NCI-H2227 treated with DMSO at 0.1 percent for 48 hours (cell line): Measurements from ENCODE around the gene SYNE1.
"Not testable (repeated sequence)": the region's sequence is repeated elsewhere in the genome, so short reads cannot be mapped to it uniquely, and the experiment has no call there.

Source experiments
- DNase-seq: peaks from one replicate; lab custom pipeline; 2025; lab: John Stamatoyannopoulos, UW

SYNE1 gene

DNA sequence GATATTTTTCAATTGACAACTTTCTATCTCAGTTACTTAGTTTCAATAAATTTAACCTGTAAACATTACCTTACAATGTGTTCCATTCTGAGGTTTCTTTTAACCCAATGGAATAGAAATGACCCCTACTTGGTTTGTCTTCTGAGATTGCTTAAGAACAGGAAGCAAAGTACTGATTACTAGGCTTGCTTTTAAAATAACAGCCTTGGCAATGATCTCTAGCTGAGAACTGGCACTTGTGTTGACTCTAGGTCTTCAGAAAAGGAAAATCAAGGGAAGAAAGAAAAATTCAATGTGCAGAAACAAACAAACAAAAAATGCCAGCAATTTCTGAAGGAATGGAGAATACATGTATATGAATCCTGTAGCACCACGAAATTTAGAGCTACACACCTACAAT is 66.1 kb downstream of the SYNE1 start:
- no peak for DNase-seq

DNA sequence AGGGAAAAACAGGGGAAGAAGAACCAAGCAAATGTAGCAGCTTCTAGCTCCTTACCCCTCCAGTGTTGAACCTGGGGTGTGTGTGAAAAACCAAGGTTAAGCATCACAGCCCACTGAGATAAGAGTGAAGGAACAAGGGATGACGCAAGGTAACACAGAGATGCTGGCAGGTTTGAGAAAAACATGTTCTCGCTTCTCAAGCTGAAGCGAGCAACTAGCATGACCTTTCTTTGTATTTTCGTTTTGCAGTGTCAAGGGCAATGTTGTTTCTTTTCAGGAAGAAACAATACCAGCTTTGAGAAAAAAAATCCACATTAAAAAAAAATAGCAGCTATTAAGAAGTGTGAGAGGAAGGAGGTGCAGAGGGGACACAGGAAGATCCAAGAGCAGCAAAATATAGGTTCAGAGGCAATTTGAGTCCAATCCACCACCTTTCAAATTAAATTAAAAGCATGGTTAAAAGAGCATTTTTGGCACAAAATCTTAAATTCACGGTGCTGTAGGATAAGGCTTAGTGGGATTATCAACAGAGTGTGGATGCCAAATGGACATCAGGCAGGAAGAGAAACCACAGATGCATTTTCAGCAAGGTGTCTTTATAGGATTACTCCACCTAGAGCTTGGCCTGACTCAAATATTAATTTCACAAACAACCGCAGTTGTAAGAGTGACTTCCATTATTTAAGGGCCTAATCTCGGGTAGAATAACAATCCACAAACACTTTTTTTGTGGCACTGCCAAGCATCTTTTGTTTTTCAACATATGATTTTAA is 70.9 kb downstream of the SYNE1 start:
- DNase-seq, result no peak

DNA sequence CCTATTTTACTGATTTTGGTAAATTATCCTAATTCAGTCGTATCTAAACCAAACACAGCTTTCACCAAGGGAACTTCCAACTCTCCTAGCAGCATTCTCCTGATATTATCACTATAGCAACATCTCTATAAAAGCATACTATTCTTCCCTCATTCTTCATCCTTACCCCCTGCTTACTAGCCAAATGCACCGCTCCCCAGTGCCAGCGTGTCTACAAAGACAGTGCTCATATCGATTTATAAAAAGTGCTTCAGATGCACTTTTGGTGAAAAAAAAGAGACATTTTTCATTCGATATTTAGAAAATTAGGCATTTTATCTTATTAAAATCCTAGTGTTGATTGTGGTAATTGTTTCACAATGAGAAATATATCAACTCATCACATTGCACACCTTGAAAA is 74.0 kb downstream of the SYNE1 start:
- DNase-seq, result no peak

DNA sequence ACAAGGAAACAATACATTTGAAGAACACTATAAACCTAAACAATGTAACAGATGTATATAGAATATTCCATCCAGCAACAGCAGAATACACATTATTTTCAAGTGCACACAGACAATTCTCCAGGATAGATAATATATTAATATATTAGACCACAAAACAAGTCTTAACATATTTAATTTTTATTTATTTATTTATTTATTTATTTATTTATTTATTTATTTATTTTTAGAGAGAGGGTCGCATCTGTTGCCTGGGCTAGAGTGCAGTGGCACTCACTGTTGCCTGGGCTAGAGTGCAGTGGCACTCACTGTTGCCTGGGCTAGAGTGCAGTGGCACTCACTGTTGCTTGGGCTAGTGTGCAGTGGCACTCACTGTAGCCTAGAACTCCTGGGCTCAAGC is 78.4 kb downstream of the SYNE1 start:
- not testable (repeated sequence) for DNase-seq

DNA sequence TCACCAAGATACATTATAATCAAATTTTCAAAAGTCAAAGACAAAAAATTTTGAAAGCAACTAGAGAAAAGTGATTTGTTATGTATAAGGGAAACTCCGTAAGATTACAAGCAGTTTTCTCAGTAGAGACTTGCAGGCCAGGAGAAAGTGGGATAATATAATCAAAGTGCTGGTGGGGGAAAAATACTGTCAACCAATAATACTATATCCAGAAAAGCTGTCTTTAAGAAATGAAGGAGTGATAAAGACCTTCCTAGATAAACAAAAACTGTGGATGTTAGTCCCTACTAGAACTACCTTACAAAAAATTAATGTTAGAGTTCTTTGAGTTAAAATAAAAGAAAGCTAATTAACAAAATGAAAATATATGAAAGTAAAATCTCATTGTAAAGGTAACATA is 79.7 kb downstream of the SYNE1 start:
- no peak for DNase-seq

DNA sequence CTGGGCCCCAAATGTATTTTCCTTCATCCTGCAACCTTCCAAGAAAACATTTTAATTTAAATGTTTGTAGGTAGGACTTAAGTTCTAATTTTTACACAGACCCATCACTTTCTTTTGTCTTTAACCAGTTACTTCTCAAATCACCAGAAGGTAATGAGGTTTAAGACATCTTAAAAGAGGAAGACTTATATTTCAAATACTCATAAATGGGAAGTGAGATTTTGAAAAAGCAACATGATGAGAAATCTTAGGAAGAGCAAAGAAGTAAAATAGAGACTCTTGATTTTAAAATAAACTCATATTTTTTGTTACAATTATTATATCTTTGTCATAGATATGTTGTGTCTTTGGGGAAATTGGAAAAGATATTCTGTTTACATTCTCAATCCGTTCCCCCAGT is 82.3 kb downstream of the SYNE1 start:
- DNase-seq, result no peak

DNA sequence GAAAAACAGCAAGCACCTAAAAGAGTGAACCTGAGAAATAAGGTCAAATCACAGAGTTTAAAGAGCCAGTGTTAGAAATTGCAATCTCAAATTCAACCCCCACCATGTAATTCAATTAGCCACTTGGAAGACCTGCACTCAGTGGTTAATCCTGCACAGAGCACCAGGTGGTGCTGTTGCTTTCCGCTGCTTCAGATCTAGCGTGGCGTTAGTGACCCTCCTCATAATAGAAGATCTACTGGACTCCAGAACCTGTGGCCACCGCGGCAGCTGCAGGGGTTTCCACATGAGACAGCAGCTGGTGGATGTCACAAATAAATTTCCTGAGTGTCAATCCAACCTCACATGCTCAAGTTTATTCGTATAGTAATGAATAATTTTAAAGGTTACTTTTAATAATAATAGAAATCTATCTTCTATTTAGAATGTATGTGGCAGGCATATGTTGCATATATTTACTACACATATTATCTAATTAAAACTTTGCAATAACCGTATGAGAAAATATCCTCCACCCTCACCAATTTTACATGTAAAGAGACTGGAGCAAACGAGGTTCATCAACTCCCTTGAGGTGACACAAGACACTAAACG is 84.4 kb downstream of the SYNE1 start:
- no peak for DNase-seq

DNA sequence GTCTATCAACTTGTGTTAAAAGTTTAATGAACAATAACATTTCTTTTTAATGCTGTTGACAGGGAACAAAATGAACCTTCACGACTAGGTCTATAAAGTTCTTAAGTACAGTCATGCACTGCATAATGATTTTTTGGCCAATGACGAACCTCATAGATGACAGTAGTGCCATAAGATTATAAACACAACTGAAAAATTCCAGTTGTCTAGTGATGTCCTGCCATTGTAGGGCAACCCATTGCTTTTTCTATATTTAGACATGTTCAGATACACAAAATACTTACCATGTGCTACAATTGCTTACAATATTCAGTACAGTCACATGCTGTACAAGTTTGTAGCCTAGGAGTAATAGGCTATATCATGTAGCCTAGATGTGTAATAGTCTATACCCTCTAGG is 93.6 kb downstream of the SYNE1 start:
- DNase-seq, result no peak

DNA sequence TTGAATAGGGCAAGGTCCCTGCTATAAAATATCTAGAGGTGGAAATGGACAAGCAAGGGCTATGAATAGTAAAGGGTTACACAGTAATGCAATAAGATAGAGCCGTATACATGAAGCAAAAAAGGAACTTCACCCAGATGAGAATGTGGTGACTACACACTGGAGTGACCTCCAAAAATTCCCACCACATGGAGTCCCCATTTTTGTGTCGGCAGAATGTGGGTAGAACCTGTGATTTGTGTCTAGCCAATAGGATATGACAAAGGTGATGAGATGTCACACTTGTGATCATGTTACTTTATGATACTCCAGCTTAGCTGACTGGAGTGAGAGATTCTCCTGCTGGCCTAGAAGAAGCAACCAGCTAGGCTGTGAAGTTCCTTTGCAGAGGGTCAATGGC is 96.8 kb downstream of the SYNE1 start:
- DNase-seq, result no peak

DNA sequence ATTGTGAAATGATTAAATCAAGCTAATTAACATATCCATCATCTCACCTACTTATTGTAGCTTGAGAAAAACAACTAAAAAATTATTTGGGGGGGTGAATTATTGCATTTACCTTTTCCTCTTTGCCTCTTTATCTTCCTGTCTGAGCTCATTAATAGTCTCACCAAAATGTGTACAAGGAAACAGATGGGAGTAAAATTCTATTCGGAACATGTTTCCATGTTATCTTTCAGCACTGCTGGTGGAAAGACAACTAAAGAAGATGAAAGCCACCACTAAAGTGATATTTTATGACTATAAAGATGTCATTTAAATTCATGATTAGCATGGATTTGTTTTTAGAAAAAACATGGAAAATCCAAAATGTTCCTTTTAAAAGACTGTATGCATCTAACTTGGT is 102.6 kb downstream of the SYNE1 start:
- no peak for DNase-seq

DNA sequence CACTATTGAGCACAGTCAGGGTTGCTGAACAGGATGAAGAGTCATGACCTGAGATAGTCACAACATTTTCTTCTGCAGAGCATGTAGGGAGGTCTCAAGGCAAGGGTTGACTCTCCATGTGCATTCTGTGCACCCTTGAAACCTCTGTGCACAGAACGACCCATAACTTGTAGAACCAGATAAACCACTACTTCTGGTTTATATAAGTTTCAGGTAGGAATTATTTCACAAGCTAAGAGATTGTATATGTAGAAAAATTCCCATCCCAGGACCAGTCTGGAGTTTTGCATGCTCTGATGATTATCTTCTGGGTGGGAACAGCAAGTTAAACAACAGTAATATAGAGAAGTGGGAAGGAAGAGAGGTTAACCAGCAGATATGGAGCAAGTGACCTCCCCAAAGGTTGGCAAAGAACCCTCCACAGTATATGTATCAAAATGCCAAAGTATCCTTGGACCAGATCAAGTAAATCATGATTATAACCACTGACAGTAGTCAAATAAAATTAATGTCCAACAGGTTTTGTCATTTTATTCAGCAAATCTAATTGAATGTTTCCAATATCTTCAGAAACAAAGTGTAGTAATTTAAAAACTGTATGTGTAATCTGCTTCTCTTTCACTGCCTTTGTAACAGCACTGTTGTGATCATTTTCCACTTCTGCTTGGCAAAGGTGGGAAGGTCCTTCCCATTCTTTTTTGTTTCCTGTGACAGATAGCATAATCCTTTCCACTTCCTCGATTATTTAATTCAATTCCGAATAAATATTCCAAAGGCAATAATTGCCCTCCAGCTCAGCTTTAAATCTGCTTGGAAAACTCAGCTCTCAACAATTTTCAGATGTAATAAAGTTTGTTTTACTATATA is 104.4 kb downstream of the SYNE1 start:
- DNase-seq, result no peak

DNA sequence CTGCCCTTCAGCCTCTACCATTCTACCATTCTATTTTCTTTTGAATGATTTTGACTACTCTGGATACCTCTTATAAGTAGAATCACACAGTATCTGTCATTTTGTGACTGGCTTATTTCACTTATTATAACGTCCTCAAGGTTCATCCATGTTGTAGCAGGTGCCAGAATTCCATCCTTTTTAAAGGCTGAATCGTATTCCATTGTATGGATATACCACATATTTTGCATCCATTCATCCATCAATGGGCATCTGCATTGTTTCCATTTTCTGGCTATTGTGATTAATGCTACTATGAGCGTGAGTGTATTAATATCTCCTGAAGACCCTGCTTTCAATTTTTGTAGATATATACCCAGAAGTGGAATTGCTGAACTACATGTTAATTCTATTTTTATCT is 105.5 kb downstream of the SYNE1 start:
- DNase-seq, result no peak

DNA sequence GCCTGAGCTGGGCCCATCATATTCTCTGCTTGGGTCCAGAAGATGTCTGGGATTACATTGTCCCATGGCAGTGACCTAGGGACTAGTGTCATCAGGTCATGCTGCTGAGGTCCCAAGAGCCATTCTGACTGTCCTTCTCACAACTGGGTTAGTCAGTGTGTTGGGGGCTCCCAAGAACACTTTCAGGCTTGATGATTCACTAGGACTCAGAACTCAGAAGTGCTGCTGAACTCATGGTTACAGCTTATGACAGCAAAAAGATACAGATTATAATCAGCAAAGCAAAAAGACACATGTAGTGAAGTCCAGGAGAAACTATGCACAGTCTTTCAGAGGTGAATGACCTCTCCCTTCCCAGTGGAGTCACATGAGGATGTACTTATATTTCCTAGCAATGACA is 107.8 kb downstream of the SYNE1 start:
- DNase-seq, result no peak

DNA sequence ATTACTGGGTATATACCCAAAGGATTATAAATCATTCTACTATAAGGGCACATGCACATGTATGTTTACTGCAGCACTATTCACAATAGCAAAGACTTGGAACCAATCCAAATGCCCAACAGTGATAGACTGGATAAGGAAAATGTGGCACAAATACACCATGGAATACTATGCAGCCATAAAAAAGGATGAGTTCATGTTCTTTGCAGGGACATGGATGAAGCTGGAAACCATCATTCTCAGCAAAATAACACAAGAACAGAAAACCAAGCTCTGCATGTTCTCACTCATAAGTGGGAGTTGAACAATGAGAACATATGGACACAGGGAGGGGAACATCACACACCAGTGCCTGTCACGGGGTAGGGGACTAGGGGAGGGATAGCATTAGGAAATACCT is 123.0 kb downstream of the SYNE1 start:
- DNase-seq, result not testable (repeated sequence)

DNA sequence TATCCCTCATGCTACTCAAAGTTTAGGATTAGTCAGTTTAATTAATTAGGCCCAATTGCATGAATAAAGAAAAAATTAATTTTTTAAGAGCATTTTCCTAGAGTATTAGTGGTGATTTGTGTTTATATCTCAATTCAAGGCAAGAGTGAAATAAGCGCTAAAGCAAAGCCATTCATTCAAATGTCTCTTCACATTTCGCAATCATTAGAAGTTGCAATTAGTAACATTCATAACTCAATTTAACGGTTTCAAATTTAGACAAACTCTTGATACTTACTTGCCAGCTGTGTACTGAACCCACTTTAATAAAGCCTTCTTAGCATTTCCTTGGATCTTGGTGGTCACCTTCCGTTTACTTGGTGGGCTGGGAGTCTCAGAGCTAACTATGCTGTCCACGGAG is 127.2 kb downstream of the SYNE1 start:
- DNase-seq, result no peak

DNA sequence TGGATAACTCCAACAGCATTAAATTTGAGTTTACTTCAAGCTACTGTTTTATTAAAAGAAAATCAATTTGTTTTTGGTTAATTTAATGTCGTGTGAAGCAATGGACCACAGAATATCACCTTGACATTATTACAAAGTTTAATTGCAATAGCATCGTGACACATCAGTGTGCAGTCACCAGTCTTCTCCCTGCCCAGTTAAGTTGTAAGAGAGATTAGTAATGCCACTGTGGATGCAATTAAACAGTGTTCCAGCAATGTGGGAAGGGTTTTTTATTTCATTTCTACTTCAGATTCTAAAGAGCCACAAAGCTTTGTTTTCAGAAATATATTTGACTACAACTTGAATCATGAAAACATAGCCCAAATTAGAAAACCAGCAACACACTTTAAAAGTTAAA is 128.7 kb downstream of the SYNE1 start:
- DNase-seq, result no peak

DNA sequence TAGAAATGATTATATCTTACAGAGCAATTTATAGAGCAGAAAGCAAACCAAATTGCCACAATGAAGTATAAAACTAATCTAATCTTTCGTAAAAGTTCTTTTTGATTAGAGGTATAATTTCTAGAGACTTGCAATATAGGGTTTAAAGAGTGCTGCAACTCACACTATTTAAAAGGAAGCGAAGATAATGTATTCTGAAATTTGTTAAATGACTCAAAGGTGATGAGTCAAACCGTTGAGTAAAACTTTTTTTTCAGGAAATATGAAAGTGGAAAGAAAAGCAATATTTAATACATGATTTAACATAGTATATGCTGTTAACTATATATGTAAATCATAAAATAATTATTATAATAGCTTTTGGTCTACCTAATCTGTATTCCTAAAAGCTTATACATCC is 133.6 kb downstream of the SYNE1 start:
- DNase-seq, result no peak

DNA sequence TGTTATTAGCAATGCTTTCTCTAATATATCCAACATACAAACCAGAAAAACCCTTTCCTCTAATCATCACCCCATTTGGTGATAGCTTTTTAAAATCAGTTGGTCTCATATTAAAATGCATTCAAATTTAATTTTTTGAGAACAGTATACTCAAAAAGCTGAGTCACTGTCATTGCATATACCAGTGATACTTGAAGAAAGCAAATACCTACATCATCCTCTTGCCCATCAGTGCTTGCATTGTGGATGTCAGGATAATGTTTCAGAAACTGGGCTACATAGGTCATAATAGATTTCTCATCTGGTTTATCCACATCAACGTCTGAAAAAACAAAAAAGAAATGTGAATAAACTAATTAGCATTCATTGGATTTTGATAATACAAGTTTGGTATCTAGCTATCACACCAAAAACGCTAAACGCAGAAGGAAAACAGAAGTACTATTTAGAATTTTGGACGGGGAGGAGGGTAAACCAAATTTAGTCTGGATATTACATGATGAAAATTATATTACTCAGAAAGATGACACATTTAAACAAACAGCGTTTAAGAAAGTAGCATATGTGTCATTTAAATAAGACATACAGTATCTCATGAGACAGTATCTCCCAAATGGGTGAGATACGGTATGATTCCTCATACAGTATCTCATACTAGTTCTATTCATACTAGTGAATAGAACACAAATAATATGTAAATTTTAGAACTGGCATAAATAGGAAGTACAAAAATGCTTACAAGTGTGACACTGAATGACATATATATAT is 134.6 kb downstream of the SYNE1 start:
- DNase-seq, result no peak

DNA sequence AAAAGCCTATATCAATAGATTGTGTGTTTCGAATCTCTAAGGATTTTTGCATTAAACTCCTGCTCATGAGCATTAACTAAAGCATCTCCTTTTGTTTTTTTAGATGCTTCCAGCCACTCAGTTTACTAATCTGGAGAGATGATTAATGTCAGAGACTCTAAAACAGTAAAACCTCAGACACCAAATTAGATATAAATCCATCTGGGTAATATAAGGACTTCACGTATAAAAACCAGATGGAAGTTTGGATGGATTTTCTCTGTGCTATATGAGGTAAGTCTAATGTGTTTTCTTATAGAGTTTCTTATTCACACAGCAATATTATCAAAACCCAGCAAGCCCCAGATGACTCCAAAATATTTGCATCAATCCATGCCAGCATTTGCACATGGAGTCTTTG is 137.2 kb downstream of the SYNE1 start:
- no peak for DNase-seq

DNA sequence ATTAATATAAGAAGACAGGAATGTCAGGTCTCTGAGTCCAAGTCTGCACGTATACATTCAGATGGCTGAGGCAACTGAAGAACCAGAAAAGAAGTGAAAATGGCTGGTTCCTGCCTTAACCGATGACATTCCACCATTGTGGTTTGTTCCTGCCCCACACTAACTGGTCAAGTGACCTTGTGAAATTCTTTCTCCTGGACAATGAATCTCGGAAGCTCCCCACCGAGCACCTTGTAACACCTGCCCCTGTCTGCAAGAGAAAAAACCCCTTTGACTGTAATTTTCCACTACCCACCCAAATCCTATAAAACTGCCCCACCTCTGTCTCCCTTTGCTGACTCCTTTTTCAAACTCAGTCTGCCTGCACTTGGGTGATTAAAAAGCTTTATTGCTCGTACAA is 140.4 kb downstream of the SYNE1 start:
- DNase-seq, result no peak

DNA sequence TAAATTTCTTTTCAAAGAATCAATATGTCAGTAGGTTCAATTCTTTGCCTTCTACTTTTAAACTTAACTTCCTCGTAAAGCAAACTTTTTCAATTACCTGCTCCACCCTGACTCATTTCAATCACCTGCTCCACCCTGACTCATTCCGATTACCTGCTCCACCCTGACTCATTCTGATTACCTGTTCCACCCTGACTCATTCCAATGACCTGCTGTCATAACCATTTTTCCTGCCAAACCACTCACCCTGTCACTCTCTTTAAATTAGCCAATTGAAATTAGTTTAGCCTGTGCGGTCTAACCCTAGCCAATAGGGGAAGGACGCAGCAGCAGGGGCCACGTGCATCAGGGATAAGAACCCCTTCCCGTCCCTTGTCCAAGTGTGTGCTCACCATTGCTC is 141.7 kb downstream of the SYNE1 start:
- DNase-seq, result not testable (repeated sequence)

DNA sequence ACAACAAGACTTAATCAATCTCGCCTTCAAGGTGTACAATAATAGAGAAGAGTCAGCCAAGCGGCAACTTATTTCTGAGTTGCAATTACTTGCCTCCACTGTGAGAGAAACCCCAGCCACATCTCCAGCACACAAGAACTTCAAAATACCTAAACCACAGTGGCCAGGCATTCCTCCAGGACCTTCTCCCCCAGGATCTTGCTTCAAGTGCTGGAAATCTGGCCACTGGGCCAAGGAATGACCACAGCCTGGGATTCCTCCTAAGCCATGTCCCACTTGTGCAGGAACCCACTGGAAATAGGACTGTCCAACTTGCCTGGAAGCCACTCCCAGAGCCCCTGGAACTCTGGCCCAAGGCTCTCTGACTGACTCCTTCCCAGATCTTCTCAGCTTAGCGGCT is 144.9 kb downstream of the SYNE1 start:
- not testable (repeated sequence) for DNase-seq
